ENCODE data around the gene RAD9A.
"Not testable (repeated sequence)": the region's sequence is repeated elsewhere in the genome, so short reads cannot be mapped to it uniquely, and the experiment has no call there.

Gene RAD9A

GRCh38 chr11:67410984-67411784, 19.4 kb downstream of the RAD9A start:
- DNase-seq: no peak

DNA sequence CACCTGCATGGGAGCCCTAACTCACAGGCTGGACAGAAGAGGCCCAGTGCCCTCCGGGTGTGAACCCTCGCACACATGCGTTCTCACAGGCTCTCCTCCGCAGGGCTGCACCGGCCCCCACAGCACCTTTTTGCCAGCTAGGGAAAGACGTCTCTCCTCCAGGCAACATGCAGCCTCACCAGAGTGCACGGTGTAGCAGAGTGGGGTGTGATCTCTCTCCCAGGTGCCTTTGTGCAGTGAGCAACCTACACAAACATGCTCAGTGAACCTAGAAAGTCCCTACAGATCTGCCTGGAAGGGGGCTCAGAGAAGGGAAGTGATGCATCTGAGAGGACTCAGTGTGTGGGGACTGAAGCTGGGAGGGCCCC, 20.0 kb downstream of the RAD9A start:
- no peak for DNase-seq

DNA sequence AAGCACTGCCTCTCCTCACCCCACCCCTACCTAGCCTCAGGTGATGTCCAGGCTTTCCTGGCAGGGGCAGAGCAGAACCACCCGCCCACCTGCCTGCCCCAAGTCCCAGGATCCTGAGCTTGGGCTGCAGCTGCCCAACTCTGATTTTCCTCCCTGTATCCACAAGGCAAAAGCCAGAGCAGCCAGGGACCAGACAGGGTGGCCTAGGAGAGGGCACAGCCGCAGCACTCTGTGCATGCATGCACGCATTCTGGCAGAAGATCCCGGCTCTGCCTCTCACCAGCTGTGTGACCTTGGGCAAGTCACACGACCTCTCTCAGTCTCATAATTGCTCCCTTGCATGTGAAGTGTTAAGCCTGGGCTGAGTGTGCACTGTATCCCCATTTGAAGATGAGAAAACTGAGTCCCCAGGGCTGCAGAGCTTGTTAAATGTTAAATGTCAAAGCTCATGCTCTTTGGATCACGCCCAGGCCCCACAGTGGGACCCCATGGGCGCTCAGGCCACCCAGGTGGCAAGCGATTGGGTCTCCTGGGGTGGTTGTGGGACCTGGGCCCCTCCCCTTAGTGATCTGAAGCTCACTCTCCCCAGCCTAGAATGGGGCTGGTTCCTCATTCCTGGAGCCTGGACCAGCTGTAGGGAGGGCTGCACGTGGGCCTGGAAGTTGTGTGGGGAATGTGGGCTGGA, 20.9 kb downstream of the RAD9A start:
- no peak for DNase-seq

DNA sequence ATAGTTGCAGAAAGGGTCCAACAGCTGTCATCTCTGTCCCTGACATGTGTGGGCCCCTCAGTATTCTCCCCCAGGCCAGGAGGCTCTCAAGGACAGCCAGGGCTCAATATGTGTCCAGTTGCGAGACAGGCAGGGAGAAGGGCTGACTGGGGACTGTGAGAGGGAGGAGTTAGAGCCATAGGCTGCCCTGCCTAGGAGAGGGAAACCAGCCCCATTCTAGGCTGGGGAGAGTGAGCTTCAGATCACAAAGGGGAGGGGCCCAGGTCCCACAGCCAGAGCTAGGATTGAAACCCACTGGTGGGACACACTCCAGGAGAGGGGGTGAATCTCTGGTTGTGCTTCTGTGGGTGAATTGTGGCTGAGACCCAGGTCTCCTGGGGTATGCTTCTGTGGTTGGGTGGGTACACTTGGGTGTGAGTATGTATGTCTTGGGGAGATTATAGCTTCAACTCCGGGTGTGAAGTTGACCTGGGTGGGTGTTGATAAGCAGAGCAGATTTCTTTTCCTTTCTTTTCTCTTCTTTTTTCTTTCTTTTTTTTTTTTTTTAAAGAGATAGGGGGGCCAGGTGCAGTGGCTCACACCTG, 21.6 kb downstream of the RAD9A start:
- no peak for DNase-seq

DNA sequence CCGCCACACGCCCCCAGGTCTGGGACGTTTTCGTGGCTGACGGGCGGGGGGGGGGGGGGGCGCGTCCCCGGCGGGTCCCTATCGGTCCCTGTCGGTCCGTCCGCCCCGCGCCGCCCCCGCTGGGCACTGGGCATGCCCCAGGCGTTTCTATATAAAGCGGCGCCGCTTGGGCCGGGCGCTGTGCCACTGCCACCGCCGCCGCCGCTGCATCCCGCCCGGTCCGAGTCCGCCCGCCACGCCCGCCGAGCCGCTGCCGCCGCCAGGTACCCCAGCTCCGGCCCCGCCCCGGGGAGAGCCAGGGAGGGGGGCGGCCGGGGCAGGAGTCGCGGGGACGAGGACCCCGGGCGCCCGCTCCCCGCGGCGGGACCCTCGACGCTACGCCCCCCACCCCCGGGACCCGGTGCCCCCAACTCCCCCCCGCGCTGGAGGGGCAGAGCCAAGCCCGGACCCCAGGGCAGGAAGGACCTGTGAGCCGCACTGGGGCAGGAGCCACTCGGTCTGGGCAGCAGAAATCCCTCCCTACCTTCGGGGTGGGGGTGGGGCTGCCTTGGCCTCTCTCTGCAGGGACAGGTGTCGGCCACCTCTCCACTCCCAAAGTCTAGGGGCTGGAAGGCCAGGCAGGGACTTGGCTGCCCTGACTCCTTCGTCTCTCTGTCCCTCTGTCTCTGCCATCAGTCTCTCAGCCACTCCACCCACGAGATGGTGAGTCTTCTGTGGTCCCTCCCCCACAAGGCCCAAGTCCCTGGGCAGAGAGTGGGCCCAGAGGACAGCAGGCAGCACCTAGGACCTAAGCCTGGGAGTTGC, 23.9 kb downstream of the RAD9A start, which contains the start of gene CARNS1:
CARNS1 (plus strand) TSS at position 178 of the 804 bp plus-strand sequence; CDS start at position 700, 522 bp downstream.
- DNase-seq: no peak

DNA sequence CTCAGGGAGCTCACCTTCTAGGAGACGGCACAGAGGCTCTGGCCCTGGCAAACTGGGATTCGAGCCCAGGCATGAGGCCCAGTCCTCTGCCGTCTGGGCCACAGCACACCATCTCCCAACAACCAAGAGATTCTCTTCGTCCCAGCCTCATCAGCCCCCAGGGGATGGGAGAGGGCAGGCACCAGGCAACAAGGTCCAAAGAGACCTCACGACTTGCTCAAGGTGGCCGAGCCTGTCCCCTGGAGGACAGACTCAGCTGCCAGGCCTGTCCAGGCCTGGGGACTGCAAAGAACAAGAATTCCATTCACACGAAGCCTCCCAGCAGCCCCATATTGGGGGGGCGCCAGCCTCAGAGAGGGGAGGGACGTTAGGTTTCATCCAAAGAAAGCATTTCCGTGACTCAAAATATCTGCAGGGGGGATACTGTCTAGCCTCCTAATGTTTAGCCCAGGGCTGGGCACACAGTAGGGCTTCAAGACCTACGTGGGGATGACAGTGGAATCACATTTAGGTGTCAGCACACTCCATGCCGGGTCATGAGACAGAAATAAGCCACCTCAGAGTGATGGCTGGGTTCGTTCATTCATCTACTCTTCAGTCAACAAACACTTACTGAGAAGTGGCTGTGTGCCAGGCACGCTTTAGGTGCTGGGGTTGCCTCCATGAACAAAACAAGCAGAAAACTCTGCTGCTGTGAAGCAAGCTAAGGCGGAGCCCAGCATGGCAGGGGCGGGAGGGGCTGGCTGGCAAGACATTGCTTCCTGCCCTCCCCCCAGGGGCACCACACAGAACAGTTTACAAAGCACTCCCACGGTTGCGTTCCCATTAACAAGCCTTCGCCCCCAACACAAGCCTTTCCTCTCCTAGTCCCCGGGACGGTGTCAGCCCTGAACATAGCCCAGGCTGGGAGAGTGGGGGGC, 24.9 kb downstream of the RAD9A start:
- no peak for DNase-seq

- DNase-seq: no peak
These were observed 25.6 kb downstream of the RAD9A start for GRCh38 chr11:67417425-67417824.

GRCh38 chr11:67418476-67419281, 26.9 kb downstream of the RAD9A start:
- no peak for DNase-seq

- no peak for DNase-seq
These were observed 27.7 kb downstream of the RAD9A start for GRCh38 chr11:67419325-67420049.

DNA sequence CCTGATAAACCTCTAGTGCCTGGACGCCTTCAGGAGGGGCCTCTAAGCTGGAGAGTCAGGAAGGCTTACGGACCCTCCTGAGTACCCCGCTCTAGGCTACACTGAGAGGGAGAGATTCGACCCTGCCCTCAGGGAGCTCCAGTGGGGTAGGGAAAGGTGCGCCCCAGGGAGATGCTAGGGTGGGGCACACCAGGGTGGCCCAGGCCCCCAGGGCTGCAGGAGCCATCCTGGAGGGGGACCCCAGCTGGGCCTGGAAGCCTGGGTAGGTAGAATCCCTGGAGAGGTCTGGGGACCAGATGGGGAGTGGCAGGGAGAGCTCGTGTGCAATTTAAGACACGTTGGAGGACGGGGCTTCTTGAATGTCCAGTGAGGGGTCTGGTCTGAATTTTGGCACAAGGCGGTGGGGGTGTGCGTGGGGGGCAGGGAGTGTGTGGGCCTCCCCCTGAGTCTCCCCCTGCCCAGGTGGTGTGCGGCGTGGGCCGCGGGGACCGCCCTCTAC, 28.4 kb downstream of the RAD9A start:
- DNase-seq: no peak

GRCh38 chr11:67420646-67421429, 29.1 kb downstream of the RAD9A start:
- peak; percentile 92 for DNase-seq

- no peak for DNase-seq
These were observed 29.7 kb downstream of the RAD9A start for GRCh38 chr11:67421430-67422031.

DNA sequence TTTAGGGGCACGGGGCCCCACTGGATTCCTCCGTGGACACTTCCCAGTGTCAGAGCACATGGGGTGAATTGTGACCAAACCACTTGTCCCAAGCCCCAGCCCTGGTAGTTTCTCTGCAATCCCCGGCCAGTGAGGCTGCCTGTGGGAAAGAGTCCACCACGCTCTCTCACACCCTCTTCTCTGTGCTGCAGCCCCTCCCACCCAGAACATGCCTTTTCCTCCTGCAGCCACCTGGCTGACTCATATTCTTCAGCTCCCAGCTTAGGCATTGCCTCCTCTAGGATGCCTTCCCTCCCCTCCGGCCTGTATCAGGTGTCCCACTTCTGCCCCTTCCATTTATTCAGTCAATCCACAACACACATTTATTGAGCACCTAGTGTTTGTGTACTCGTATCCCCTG, 31.1 kb downstream of the RAD9A start:
- DNase-seq: no peak

DNA sequence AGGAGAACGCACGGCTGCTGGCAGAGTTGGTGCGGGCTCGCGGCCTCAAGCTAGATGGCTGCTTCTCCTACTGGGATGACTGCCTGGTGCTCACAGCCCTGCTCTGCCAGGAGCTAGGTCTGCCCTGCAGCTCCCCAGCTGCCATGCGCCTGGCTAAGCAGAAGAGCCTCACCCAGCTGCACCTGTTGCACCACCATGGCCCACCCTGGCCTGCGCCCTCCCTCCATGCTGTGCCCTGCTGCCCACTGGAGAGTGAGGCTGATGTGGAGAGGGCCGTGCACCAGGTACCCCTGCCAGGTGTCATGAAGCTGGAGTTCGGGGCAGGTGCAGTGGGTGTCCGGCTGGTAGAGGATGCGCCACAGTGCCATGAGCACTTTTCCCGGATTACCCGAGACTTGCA, 31.7 kb downstream of the RAD9A start:
- DNase-seq: no peak

DNA sequence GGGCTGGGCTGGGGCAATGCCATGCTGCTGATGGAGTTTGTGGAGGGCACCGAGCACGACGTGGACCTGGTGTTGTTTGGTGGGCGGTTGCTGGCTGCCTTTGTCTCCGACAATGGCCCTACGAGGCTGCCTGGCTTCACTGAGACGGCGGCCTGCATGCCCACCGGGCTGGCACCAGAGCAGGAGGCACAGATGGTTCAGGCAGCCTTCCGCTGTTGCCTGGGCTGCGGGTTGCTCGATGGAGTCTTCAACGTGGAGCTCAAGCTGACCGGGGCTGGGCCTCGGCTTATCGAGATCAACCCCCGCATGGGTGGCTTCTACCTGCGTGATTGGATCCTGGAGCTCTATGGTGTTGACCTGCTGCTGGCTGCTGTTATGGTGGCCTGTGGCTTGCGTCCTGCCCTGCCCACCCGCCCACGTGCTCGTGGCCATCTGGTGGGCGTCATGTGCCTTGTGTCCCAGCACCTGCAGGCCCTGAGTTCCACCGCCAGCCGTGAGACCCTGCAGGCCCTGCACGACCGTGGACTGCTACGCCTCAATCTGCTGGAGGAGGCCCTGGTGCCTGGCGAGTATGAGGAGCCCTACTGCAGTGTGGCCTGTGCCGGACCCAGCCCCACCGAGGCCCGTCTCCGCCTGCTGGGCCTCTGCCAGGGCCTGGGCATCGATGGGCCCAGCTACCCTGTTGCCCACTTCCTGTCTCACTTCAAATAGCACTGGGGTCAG, 32.3 kb downstream of the RAD9A start:
- DNase-seq: no peak

DNA sequence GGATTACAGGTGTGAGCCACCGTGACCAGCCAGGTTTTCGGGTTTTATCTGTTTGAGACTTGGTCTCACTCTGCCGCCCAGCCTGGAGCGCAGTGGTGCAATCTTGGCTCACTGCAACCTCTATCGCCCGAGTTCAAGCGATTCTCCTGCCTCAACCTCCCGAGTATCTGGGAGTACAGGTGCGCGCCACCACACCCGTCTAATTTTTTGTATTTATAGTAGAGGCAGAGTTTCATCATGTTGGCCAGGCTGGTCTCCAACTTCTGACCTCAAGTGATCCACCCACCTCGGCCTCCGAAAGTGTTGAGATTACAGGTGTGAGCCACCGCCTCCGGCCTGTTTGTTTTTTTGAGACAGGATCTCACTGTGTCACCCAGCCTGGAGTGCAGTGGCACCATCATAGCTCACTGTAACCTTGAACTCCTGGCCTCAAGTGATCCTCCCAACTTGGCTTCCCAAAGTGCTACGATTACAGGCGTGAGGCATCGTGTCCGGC, 35.6 kb downstream of the RAD9A start:
- DNase-seq: not testable (repeated sequence)

DNA sequence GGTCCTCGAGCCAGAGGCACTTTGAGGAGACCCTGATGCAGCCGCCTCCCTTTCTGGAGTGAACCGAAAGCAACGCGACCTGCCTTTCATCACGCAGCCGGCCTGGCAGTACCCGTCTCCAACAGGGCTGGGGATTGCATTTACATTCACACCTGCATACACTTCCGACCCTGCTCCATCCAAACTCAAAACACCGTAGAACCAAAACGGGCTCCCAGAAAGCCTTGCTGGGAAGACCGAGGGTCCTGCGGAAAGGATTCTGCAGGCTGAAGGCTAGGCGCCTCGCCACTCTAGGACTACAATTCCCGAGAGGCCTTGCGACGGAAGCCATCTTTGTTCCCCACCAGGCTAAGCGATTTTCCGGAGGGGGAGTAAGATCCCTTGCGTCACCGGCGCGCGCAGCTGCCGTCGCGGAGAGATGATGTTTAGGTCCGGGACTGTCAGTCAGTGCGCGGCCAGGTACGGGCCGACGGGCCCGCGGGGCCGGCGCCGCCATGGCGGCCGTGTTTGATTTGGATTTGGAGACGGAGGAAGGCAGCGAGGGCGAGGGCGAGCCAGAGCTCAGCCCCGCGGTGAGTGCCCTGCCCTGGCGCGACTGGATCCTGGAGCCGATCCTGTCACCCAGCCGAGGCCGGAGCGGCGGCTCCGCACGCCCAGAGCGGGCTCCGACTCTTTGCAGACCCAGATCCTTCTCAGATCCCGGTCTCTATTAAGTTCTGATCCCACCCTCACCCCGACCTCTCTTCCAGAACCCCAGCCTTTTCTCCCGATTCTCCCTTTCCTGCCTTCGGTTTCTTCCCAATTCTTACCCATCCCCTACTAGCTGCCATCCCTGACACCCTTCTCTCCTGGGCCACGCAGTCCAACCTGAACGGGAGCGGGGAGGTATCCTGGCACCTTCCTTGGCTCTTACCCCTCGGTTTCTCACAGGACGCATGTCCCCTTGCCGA, 36.5 kb downstream of the RAD9A start, which contains the start of gene RPS6KB2:
RPS6KB2 (plus strand) TSS at position 443 of the 950 bp plus-strand sequence; CDS start at position 495, 52 bp downstream.
- DNase-seq: peak; percentile 97
